ELF-1 (cell line): ENCODE data around the gene LRRC40.
"Not testable (repeated sequence)": the region's sequence is repeated elsewhere in the genome, so short reads cannot be mapped to it uniquely, and the experiment has no call there.

Experiments used
- DNase-seq: peaks from one replicate; pipeline ENCODE4 v3.0.0-alpha.2; 2016; ENCODE audit warnings: low read depth, low spot score

Gene LRRC40

GRCh38 chr1:70205434-70206118 lies at the start of gene LRRC40:
TSS of gene LRRC40 (minus strand) at chr1:70205579. CDS start at chr1:70205540, 39 bp downstream.
- DNase-seq, result peak; percentile 98

GRCh38 chr1:70248729-70249128 lies 43.4 kb upstream of the LRRC40 start:
- no peak for DNase-seq

- DNase-seq, result no peak
Measured at GRCh38 chr1:70247768-70248167, 42.4 kb upstream of the LRRC40 start.

GRCh38 chr1:70247122-70247521 lies 41.7 kb upstream of the LRRC40 start:
- DNase-seq, result no peak

GRCh38 chr1:70239940-70240339 lies 34.6 kb upstream of the LRRC40 start:
- DNase-seq, result no peak

GRCh38 chr1:70234733-70235132 lies 29.4 kb upstream of the LRRC40 start:
- no peak for DNase-seq

GRCh38 chr1:70231475-70231874 lies 26.1 kb upstream of the LRRC40 start:
- DNase-seq, result no peak

GRCh38 chr1:70228670-70229069 lies 23.3 kb upstream of the LRRC40 start:
- DNase-seq, result no peak

- no peak for DNase-seq
Measured at GRCh38 chr1:70227439-70227838, 22.1 kb upstream of the LRRC40 start.

- no peak for DNase-seq
Measured at GRCh38 chr1:70224954-70225353, 19.6 kb upstream of the LRRC40 start.

GRCh38 chr1:70222716-70223235 lies 17.4 kb upstream of the LRRC40 start:
- DNase-seq, result no peak

- DNase-seq, result peak; percentile 97
Measured at GRCh38 chr1:70221238-70222121, 16.1 kb upstream of the LRRC40 start, which contains the start of gene SRSF11. TSS of gene SRSF11 (plus strand) at chr1:70221380. CDS start at chr1:70221637, 257 bp downstream.

- DNase-seq, result no peak
Measured at GRCh38 chr1:70220517-70221237, 15.3 kb upstream of the LRRC40 start.

GRCh38 chr1:70220015-70220414 lies 14.6 kb upstream of the LRRC40 start:
- no peak for DNase-seq

- no peak for DNase-seq
Measured at GRCh38 chr1:70211541-70211940, 6.2 kb upstream of the LRRC40 start.

GRCh38 chr1:70210820-70211219 lies 5.4 kb upstream of the LRRC40 start:
- no peak for DNase-seq

GRCh38 chr1:70208292-70208691 lies 2.9 kb upstream of the LRRC40 start:
- no peak for DNase-seq

GRCh38 chr1:70207492-70207891 lies 2.1 kb upstream of the LRRC40 start:
- DNase-seq, result no peak

GRCh38 chr1:70206833-70207232 lies 1.5 kb upstream of the LRRC40 start:
- DNase-seq, result not testable (repeated sequence)

- no peak for DNase-seq
Measured at GRCh38 chr1:70205071-70205433, 327 bp downstream of the LRRC40 start.

- DNase-seq, result no peak
Measured at GRCh38 chr1:70204600-70204999, 779 bp downstream of the LRRC40 start.

GRCh38 chr1:70204139-70204538 lies 1.2 kb downstream of the LRRC40 start:
- no peak for DNase-seq
